Medulla oblongata (tissue), 1 donor: ENCODE data around the gene MICB.
A peak's percentile ranks its signal among the peaks of the same experiment; 100 is the strongest.
"Not testable (repeated sequence)": the region's sequence is repeated elsewhere in the genome, so short reads cannot be mapped to it uniquely, and the experiment has no call there.

Experiments
- DNase-seq: peaks from one replicate; pipeline ENCODE4 v3.0.0-alpha.2; 2015; ENCODE audit errors: extremely low spot score

The MICB gene

DNA sequence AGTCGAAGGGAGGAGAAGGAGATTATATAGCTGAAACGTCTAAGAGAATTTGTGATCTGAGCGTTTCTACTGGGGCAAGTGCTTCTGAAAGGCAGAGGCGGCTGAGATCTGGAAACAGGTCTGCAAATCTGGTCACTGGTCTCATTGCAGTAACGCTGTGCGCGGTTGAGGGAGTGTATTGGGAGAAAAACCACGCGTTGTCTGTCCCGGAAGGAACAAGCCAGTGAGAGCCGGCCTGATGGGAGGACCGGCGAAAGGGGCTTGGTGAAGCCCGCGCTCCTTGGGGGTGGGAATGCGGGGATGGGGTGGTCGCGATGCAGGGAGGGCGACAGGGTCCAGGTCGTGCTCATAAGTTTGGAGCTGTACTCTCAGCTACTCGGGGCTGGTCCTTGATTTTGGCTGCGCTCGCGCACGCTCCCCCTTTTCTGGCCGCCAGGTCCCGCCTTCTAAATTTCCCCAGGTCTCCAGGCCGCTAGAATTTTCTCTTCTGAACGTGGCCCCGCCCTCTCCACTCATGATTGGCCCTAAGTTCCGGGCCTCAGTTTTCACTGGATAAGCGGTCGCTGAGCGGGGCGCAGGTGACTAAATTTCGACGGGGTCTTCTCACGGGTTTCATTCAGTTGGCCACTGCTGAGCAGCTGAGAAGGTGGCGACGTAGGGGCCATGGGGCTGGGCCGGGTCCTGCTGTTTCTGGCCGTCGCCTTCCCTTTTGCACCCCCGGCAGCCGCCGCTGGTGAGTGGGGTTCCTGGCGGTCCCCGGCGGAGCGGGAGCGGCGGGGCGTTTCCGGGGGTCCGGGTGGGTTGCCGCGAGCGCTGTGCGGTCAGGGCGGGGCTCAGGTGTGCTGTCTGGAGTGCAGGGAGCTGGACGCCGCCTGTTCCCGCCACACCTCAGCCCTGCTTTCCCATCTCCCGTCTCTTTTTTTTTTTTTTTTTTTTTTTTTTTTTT lies at the start of gene MICB:
MICB (plus strand) TSS at position 615 of the 946 bp plus-strand sequence; CDS start at position 664, 49 bp downstream.
- peak; percentile 65 for DNase-seq

DNA sequence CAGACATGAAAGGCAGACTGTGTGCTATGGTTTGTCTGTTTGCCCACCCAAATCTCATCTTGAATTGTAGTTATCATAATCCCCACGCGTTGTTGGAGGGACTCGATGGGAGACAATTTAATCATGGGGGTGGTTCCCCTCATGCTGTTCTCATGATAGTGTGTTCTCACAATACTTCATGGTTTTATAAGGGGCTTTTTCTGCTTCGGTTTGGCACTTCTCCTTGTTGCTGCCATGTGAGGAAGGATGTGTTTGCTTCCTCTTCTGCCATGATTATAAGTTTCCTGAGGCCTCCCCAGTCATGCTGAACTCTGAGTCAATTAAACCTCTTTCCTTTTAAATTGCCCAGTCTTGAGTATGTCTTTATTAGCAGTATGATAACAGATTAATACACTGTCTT lies 47.2 kb upstream of the MICB start:
- no peak for DNase-seq

DNA sequence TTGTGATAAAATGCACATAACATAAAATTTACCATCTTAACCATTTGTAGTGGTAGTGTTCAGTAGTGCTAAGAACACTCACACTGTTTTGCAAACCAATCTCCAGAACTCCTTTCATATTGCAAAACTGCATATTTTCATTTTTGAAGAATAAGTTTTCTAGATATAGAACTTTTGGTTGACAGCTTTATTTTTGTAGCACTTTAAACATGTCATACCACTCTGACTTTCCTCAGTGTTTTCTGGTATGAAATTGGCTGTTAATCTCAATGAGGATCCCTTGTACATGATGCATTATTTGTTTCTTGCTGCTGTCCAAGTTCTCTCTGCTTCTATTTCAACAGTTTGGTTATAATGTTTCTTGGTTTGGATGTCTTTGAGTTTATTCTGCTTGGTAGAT lies 45.1 kb upstream of the MICB start:
- DNase-seq = no peak

DNA sequence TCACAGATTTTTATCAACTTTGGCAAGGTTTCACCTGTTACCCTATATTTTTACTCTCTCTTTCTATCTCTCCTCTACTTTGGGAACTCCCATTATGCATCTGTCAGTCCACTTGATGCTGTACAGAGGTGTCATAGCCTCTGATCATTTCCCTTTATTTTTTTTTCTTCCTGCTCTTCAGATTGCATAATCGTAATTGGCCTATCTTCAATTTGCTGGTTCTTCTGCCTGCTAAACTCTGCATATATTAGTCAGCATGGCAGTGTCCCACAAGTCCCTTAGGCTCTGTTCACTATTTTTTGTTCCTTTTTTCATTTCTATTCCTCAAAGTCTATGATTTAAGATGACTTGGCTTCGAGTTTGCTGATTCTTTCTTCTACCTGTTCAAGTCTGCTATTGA lies 44.7 kb upstream of the MICB start:
- DNase-seq = no peak

DNA sequence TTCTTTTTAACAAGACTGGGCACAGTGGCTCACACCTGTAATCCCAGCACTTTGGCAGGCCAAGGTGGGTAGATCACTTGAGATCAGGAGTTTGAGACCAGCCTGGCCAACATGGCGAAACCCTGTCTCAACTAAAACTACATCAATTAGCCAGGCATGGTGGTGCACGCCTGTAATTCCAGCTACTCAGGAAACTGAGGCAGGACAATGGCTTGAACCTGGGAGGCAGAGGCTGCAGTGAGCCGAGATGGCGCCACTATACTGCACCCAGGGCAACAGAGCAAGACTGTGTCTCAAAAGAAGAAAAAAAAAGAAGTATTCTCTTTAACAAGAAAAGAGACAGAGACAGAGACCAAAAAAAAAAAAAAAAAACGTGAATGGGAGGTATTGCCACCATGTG lies 38.1 kb upstream of the MICB start:
- not testable (repeated sequence) for DNase-seq

DNA sequence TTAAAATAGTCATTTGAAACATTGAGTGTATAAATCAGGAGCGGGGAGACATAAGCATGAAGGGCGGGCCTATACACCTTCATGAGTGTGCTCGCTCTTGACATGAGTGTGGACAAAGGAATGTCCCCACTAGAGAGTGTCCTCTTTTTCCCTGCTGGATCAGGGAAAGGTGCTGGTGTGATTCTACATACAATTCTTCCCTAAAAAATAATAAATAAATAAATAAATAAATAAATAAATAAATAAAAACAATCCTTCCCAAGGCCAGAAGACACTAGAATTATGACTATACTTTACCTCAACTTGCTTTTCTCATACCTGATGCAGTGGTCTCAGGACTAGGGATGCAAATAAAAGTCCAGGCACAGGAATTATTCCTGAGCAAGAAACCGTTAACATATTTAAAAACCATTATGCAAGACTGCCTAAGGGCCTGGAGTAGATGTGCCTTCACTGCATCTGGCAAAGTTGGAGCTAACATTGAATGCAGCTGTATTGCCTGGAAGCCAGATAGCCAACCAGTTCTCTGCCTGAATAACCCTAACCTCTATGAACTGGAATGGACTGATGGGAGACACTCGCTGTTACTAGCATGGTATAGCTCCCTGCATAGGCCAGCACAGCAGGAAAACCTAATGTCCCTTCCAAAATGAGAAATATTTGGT lies 37.5 kb upstream of the MICB start:
- no peak for DNase-seq

DNA sequence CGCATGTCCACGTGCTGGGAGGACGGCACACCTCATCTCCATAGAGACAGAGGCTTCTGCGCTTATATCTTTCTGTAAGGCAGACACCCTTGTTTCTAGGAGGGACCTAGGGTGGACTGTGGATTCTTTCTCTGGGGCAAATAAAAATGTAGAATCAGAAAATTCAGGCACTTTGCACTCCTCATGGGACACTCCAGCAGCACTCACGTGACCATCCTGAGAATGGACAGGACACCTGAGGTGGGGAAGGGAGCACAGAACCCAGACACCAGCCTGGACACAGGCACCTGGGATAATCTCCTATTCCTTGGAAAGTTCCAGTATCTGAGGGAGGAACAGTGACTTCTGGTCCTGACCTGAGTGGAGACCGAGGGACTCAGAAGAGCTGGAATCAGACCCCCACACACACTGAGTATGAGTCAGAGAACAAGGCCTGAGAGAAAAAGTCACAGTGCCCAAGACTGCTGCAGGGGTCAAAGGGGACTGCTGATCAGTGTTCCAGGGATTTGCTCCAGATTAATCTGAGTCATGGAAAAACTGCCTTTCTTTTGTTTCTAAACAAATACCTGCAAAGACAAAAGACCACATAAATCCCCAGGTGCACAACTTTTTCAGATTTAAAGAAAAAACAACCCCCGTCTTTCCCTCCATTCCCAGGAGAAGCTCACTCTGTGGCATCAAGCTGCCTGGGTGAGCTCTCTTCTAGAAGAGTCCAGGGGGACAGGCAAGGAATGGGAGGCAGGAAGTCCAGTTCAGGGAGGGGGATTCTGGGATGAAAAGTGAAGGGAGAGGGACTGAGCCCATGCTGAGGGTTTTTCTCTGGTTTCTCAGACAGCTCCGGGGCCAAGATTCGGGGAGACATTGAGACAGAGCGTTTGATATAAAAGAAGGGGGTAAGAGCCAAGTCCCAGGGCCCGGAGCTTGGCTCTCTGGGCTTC lies 35.6 kb upstream of the MICB start:
- DNase-seq = peak; percentile 8

DNA sequence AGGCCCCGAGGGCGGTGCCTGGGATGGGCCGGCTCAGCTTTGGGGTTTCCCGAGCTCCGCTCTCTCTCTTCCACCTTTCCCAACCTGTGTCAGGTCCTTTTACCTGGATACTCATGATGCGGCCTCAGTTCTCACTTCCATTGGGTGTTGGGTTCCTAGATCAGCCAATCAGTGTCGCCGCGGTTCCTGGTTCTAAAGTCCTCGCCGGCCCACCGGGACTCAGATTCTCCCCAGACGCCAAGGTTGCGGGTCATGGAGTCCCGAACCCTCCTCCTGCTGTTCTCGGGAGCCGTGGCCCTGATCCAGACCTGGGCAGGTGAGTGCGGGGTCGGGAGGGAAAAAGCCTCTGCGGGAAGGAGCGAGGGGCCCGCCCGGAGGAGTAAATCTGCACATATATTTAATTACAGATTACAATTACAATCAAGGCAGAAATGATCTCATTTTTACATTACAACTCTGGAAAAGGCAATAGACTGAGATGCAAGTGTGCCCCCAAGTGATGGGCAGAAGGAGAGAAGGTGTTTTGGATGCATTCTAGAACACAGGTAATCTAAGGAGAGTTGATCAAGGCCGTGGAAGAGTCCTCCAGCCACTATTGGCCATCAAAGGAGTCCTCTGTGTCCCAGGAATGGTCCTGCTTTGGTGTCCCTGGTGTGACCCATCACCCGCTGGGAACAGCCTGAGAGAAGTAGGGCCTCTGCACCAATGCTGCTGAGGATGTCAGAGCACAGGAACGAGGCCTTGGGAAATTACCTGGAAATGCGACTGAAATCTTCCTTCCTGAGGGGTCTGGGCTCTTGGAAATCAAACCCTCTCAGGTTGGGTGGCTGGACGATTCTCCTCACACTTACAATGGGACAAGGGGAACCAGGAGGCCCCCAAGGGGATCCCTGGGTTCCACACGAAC lies 34.7 kb upstream of the MICB start:
- DNase-seq = peak; percentile 93

DNA sequence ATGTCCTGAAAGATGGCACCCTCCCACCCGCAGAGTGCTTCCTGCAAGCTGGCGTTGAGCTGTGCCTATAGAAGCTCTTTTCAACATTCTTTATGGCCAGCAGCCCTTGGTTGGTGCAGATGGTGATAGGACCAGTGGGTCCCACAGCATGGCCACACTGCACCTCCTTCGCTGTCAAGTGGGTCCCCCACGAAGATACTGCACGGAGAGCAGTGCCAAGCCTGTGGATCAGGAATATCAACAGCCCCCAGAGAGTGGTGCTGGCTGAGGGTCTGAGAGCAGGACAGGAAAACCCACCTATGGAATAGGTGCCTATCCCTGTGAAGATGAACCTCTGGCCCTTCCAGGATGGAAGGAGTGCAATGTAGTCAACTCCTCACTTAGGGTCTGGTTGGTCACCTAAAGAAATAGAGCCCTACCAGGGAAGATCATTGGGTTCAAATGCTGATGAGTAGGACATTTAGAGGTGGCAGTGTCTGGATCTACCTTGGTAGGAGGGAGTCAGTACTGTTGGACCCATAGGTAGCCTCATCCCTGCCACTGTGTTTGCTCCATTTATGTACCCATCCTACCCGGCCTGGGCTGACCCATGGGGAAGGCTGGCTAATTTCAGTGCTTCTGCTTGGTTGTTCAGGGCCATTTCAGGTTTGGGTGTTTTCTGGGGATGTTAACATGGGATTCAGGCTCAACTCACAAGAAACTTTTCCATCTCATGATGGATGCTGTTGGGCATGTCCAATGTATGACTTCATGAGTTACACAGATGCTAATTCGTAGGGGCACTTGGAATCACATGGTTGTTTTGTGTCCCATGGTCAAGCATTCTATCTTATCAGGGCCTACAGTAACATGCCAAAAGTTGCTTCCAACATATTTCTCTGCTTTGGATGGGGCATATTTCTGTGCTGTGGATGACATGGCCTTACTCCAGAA lies 33.4 kb upstream of the MICB start:
- no peak for DNase-seq

DNA sequence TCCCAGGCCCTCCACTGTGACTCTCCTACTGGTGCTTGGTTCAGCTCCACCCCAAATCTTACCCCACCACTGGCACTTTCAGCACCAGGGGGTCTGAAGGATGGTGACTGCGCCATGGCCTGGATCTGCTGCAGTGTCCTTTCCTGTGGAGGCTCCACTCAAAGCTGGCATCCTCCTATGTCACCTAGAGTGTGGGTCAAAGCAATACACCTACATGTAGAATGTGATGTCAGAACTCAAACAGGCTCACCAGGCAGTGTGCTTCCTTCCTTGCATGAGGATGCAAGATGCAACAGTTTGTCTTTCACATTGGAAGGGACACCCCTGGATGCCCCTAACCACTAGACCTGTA lies 32.8 kb upstream of the MICB start:
- no peak for DNase-seq

DNA sequence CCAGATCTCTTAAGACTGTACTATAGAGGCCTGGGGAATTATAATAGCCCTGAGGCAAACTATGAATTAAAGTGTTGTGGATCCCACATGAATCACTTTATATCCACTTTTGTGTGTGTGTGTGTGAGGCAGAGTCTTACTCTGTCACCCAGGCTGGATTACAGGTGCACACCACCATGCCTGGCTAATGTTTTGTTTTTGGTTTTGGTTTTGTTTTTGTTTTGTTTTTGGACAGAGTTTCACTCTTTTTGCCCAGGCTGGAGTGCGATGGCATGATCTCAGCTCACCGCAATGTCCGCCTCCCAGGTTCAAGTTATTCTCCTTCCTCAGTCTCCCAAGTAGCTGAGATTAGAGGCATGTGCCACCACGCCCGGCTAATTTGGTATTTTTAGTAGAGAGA lies 32.2 kb upstream of the MICB start:
- DNase-seq = no peak

DNA sequence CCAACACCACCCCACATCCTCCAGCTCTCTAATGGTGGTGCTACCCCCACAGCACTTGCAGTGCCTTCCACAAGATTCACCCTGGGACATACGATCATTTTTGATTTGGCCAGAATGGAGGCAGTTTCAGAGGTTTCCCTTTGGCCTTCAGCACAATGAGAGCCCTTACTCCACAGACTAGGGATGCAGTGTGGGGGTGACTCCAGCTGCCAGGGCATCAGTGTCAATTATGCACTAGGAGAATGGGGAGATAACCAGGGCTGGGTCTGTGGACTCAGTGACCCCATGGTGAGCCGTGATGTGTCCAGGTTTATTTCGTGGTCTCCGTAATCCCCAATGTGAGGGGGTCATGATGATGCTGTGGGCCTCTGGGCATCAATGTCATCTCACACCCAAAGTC lies 31.5 kb upstream of the MICB start:
- DNase-seq = no peak

DNA sequence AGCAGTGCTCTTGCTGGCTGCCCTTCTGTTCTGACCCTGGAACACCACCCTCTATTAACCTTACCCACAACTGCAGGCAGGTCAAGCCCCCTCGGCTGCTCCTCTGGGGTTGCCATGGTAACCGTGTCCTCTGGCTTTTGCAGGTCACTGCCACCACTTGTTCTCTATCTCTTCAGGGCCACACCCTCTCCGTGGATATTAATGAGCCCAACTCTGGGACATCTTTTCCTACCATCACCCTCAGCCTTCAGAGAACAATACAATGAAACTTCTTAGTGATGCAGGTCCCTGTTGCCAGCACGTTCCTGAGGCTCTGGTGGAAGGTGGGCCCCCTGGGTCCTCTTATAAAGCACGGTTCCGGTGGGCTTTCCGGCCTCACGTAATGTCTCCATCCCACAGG lies 30.8 kb upstream of the MICB start:
- no peak for DNase-seq

DNA sequence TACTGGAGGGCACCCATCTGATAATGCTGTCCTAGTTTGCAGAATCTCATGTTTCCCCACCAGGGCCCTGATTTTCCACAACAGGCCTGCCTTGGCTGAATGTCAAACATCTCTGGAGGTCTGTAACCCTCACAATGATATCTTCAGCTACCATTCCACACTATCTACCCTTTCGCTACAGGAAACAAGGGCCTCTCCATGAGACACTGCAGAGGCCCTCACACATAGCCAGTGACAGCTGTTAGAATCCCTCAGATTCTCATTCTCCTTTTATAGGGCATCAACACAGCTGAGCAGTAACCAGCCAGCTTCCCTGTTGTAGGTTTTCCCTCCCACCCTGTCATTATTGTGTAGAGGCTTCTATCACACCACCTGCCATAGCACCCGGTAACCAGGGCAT lies 29.6 kb upstream of the MICB start:
- no peak for DNase-seq

DNA sequence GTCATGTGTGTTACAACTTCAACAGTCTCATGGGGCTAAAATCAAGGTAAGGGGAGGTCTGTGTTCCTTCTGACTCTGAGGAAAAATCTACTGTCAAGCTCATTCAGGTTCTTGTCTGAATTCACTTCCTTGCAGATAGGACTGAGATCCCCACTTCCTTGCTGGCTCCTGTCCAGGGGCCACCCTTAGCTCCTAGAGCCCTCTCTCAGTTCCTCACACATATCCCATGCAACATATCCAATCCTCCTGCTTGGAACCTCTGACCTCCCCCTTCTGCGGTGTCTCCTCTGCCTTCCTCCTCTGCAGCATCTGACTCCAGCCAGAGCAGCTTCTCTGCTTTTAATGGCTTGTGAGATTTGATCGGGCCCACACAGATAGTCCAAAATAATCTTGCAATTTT lies 27.1 kb upstream of the MICB start:
- no peak for DNase-seq

DNA sequence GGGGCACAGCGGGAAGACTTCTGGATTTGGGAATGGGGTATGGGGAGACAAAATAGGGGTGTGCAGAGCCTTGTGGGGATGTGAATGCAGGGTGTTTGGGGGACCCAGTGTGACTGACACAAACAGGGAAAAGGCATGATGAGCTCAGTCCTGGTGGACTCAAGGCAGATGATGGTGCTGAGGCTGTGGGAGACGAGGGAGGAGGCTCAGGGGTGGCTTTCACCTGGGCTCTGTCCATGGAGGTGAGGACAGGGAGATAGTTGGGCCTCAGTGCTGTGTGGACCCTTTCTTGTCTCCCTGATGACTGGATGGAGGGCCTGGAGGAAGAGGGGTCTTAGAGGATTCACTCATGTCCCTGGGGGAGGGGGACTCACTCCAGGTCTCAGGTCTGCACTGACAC lies 26.2 kb upstream of the MICB start:
- DNase-seq = no peak

DNA sequence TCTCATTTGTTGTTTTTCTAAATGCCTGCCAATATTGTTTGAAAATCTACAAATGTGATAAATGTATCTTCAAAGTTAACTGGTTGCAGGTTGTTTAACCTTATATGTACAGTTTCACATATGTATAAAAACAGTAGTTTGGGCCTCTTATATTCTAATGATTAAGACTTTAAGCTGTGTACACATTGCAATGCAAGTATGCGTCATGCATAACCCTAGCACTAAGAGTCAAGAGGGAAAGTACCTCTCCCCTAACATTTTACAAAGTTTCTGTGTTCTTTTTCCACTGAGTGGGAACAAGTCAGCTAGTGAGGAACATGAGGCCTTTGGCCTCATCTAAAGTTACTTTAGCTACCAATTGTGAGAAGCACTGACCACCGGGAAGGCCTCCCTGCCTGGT lies 25.7 kb upstream of the MICB start:
- no peak for DNase-seq

DNA sequence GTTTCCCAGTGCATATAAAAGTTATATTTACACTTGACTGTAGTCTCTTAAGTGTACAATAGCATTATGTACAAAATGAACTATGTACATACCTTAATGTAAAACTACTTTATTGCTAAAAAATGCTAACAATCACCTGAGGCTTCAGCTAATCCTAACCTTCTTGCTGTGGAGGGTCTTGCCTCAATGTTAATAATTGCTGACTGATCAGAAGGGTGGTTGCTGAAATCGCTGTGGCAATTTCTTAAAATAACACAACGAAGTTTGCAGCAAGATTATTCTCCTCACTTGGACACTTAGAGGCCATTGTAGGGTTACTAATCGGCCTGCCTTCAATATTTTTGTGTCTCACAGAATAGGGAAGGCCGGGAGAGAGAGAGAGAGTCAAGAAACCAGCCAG lies 24.7 kb upstream of the MICB start:
- no peak for DNase-seq

DNA sequence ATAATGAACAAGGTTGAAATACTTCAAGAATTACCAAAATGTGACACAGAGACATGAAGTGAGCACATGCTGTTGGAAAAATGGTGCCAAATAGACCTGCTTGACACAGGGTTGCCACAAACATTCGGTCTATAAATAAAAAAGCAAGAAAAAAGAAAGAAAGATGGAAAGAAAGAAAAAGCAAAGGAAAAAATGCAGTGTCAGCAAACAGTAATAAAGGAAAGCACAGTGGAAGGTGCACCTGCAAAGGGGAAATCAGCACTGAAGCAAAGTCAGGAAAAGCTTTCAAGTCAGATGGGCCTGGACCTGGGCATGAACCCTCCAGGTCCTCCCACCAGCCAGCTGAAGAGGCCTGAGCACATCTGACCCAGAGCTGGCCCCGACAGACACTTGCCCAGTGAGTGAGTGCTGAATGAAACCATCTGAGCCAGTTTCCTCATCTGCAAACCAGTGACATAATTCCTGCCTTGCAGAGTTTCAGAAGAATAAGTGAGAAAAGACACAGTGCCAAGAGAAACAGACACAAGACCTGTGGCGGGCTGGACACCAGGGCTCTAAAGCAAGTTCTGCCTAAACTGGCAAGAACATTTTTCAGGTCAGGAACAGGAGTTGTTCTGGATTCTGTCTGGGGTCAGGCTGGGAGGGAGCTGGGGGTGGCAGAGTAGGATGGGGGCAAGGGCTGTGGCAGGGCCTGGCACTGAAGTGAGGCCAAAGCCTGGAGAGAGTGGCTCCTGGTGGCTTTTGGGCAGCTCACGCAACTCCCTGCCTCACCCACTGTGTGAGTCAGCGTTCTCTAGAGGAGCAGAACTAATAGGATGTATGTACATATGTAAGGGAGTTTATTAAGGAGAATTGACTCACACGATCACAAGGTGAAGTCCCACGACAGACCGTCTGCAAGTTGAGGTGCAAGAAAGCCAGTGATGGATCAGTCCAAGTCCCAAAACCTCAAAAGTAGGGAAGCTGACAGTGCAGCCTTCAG lies 23.9 kb upstream of the MICB start:
- no peak for DNase-seq
